Tibial artery (tissue), 4 donors: ENCODE results near the gene EFCAB3.
"Not testable (repeated sequence)": the region's sequence is repeated elsewhere in the genome, so short reads cannot be mapped to it uniquely, and the experiment has no call there.

Source experiments
- DNase-seq, 2 donors: peaks; one replicate each; pipeline ENCODE4 v3.0.0-alpha.2; 2019
- H3K27ac ChIP-seq, 2 donors: fragments of 200-600 bp; sonication (generic) in 1 of 2; 1 replicate in 1 of 2; 2 replicates in 1 of 2; pipeline ENCODE4 v1.5.1; 2018 to 2019; ENCODE audit warnings: mild to moderate bottlenecking in 1 of 2
- H3K27me3 ChIP-seq, 2 donors: fragments of 200-600 bp; sonication (generic) in 1 of 2; one replicate each; pipeline versions ENCODE4 v1.5.1 to v1.6.0; 2016 to 2019
- H3K36me3 ChIP-seq, 3 donors: fragments of 200-600 bp; sonication (generic) in 2 of 3; one replicate each; pipeline ENCODE4 v1.5.1; 2016 to 2019; ENCODE audit warnings: mild to moderate bottlenecking in 2 of 3
- H3K4me1 ChIP-seq, 4 donors: fragments of 200-600 bp; sonication (generic) in 2 of 4; 1 replicate in 3 of 4; 2 replicates in 1 of 4; pipeline ENCODE4 v1.5.1; 2016 to 2019
- H3K4me3 ChIP-seq, 2 donors: fragments of 200-600 bp; sonication (generic) in 1 of 2; 1 replicate in 1 of 2; 2 replicates in 1 of 2; pipeline ENCODE4 v1.5.1; 2018 to 2019; ENCODE audit warnings: mild to moderate bottlenecking in 2 of 2
- H3K9me3 ChIP-seq, 3 donors: fragments of 200-600 bp; sonication (generic) in 1 of 3; one replicate each; pipeline ENCODE4 v1.5.1; 2016 to 2019
- CTCF ChIP-seq, 2 experiments: fragments of 200-600 bp in 1 of 2; fragments of 450-650 bp in 1 of 2; IDR thresholded peaks; one replicate each; pipeline ENCODE4 v1.5.1; 2017 to 2019; ENCODE audit warnings: antibody characterized with exemption in 2 of 2, mild to moderate bottlenecking in 1 of 2, moderate library complexity in 1 of 2
- intact Hi-C: fragments of 100-400 bp; cut with DNase I; formaldehyde crosslinking; loops from one replicate; pipeline ENCODE4 v1.15.0; 2023; ENCODE audit warnings: low total_unique reads

The EFCAB3 gene

GRCh38 chr17:62388856-62389255 is 8.5 kb downstream of the EFCAB3 start:
- DNase-seq, result no peak
- Histone ChIP-seq H3K4me3 (no peak overlapping the region), H3K36me3 (no peaks in the 10 kb centered on the region), H3K4me1 (no peaks in the 10 kb centered on the region), H3K27me3 (no peaks in the 10 kb centered on the region), H3K27ac (no peak overlapping the region), H3K9me3 (no peaks in the 10 kb centered on the region)
- intact Hi-C loops, result no loop called here
- TF ChIP-seq CTCF (IDR thresholded peaks at IDR 0.05), result no peak

DNA sequence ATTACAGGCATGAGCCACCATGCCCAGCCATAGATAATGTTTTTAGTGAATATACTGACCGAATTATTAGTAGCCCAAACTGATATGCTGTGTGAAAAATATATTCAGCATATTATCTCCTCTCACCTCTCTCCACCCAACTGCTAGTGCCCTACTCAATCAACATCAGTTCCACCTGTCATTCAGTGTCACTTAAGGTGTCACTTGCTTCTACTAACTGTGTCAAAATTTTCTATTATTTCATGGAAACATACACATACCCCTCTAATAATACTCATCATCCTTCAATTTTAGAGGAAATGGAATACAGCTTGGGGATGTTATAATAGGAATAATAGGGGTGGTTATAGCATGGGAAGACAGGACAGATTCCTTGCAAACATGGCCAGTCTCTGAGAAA is 12.6 kb downstream of the EFCAB3 start:
- intact Hi-C loops, result no loop called here
- Histone ChIP-seq H3K4me3 (no peak overlapping the region), H3K27me3 (no peaks in the 10 kb centered on the region), H3K4me1 (no peaks in the 10 kb centered on the region), H3K27ac (no peak overlapping the region), H3K9me3 (no peaks in the 10 kb centered on the region), H3K36me3 (no peaks in the 10 kb centered on the region)
- no peak for TF ChIP-seq CTCF (IDR thresholded peaks at IDR 0.05)
- no peak for DNase-seq

DNA sequence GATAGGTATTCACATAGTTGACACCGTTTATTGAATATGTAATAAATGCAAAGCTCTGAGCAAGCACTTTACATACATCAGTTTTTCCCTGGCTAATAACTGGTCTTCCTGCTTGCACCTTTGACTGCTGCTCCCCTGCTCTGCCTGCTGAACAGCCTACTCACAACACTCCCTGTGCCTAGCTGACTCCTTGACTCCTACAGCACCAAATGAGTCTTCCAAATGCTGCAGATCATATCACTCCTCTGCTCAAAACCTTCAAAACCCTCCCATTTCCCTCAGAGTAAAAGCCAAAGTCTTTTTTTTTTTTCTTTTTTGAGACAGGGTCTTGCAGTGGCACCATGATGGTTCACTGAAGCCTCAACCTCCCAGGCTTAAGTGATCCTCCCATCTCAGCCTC is 18.5 kb downstream of the EFCAB3 start:
- no peaks in the 10 kb centered on the region for H3K9me3 ChIP-seq
- H3K27ac ChIP-seq, result no peak overlapping the region
- no peaks in the 10 kb centered on the region for H3K4me1 ChIP-seq
- no peaks in the 10 kb centered on the region for H3K36me3 ChIP-seq
- no peak overlapping the region for H3K4me3 ChIP-seq
- intact Hi-C loops, result no loop called here
- no peak for TF ChIP-seq CTCF (IDR thresholded peaks at IDR 0.05)
- no peaks in the 10 kb centered on the region for H3K27me3 ChIP-seq
- DNase-seq, result no peak

- Histone ChIP-seq H3K27me3 (no peaks in the 10 kb centered on the region), H3K4me1 (peaks cover 0 to 7% (median 0%) of the 10 kb centered on the region in 4 donors), H3K4me3 (no peak overlapping the region), H3K36me3 (no peaks in the 10 kb centered on the region), H3K27ac (no peak overlapping the region), H3K9me3 (no peaks in the 10 kb centered on the region)
- intact Hi-C loops, result no loop called here
- TF ChIP-seq CTCF (IDR thresholded peaks at IDR 0.05), result no peak
- DNase-seq, result no peak
These were observed 25.1 kb downstream of the EFCAB3 start for GRCh38 chr17:62405451-62405850.

DNA sequence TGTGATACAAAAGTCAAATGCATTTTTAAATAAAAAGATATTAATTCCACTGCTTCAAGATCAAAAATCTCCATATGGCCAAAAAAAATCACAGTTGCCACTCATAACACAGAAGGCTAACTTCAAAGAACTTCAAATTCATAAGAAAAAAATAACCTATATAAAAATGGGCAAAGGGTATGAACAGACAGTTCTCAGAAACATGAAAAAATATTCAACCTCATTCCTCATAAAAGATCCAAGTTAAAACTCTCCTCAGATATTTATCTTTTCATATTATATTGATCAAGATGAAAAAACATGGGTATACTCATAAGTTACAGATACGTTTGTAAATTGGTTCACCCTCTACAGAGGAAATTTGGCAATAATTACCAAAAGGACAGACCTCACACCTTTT is 32.7 kb downstream of the EFCAB3 start:
- DNase-seq, H3K27ac ChIP-seq, H3K9me3 ChIP-seq, H3K27me3 ChIP-seq, H3K36me3 ChIP-seq, H3K4me3 ChIP-seq, H3K4me1 ChIP-seq, intact Hi-C loops: not testable (repeated sequence)

GRCh38 chr17:62423647-62424461 is 43.5 kb downstream of the EFCAB3 start, which contains the start of gene METTL2A:
Gene METTL2A (plus strand): TSS chr17:62423897. CDS start chr17:62423903, 6 bp downstream.
- Histone ChIP-seq H3K36me3 (peaks cover 3 to 21% (median 12%) of the 10 kb centered on the region in 3 donors), H3K4me3 (peak within 1 kb of the TSS; percentile 66 to 68), H3K4me1 (peaks cover 0 to 14% (median 7%) of the 10 kb centered on the region in 4 donors), H3K27ac (peak within 1 kb of the TSS; percentile 61 to 65)
- H3K27me3 ChIP-seq, intact Hi-C loops, H3K9me3 ChIP-seq: not testable (repeated sequence)
- peak; percentile 81 to 88 for DNase-seq
- TF ChIP-seq CTCF (IDR thresholded peaks at IDR 0.05), result peak; percentile 22 to 36

DNA sequence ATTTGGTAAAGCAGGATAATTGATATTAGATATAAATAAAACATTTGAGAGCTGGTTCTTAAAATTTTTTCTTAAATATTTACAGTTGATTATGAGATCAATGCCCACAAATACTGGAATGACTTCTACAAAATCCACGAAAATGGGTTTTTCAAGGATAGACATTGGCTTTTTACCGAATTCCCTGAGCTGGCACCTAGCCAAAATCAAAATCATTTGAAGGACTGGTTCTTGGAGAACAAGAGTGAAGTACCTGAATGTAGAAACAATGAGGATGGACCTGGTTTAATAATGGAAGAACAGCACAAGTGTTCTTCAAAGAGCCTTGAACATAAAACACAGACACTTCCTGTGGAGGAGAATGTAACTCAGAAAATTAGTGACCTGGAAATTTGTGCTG is 45.9 kb downstream of the EFCAB3 start:
- intact Hi-C loops, H3K4me3 ChIP-seq, H3K27ac ChIP-seq, DNase-seq, H3K27me3 ChIP-seq, H3K9me3 ChIP-seq: not testable (repeated sequence)
- H3K36me3 ChIP-seq, result peaks cover 6 to 44% (median 25%) of the 10 kb centered on the region in 3 donors
- H3K4me1 ChIP-seq, result peaks cover 0 to 14% (median 7%) of the 10 kb centered on the region in 4 donors

- H3K27me3 ChIP-seq, H3K27ac ChIP-seq, H3K4me1 ChIP-seq, intact Hi-C loops, DNase-seq, H3K9me3 ChIP-seq, H3K4me3 ChIP-seq: not testable (repeated sequence)
- H3K36me3 ChIP-seq, result peaks cover 10 to 56% (median 29%) of the 10 kb centered on the region in 3 donors
These were observed 54.9 kb downstream of the EFCAB3 start for GRCh38 chr17:62435251-62435650.

- DNase-seq, H3K27me3 ChIP-seq, H3K4me1 ChIP-seq, H3K9me3 ChIP-seq, H3K27ac ChIP-seq, intact Hi-C loops, H3K4me3 ChIP-seq: not testable (repeated sequence)
- H3K36me3 ChIP-seq, result peaks cover 44 to 66% (median 64%) of the 10 kb centered on the region in 3 donors
These were observed 60.8 kb downstream of the EFCAB3 start for GRCh38 chr17:62441181-62441580.
